Erythroblast (primary cell): ENCODE measurements around the gene NOP10.
"Not testable (repeated sequence)": the region's sequence is repeated elsewhere in the genome, so short reads cannot be mapped to it uniquely, and the experiment has no call there.

Experiments used
- DNase-seq, 2 experiments: peaks; one replicate each; lab custom pipeline; 2025; lab: John Stamatoyannopoulos, UW
- GATA1 ChIP-seq: IDR thresholded peaks from 2 replicates; pipeline ENCODE4 v1.6.1; 2011; ENCODE audit warnings: low read depth, mild to moderate bottlenecking, control low read depth, low read length, moderate library complexity
- POLR2A ChIP-seq: IDR thresholded peaks from 2 replicates; pipeline ENCODE4 v1.6.1; 2011; ENCODE audit warnings: mild to moderate bottlenecking, low read length

Gene NOP10

DNA sequence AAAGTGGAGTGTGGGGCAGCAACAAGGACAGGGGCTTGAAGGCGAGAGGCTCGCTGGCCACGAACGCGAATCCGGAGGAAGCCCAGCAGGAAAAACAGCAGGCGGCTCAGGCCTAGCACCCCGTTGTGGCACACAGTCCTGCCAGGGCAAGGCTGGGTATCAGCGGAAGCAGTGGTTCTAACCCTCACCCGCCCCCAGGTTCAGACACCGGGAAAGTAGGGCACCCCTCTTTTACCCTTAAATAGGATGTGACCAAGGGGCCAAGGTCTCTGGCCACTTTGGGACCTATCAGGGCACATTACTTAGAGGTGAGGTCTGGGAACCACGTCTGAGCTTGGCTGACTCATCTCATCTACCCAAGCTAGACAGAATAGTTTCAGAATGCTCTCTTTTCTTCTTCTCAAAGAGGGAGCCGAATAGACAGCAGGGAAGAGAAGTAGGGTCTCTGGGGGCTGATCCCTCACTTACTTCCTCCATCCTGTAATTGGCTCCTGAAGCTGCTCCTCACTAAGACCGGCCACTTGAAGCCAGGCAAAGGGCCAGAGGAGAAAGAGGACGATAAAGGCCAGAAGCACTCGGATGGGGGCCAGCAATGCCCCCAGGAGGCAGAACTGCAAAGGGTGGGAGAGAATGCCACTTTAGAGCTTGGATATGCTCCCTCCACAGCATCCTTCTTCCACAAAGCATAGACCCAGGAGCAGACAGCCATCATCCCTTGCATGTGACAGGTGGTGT is 22.3 kb upstream of the NOP10 start:
- no peak for DNase-seq
- TF ChIP-seq POLR2A (no peak), GATA1 (no peak)

GRCh38 chr15:34364041-34364440 is 21.1 kb upstream of the NOP10 start:
- no peak for DNase-seq
- no peak for TF ChIP-seq GATA1
- no peak for TF ChIP-seq POLR2A

GRCh38 chr15:34362047-34362773 is 19.3 kb upstream of the NOP10 start:
- TF ChIP-seq POLR2A = no peak
- TF ChIP-seq GATA1 = no peak
- DNase-seq = no peak

DNA sequence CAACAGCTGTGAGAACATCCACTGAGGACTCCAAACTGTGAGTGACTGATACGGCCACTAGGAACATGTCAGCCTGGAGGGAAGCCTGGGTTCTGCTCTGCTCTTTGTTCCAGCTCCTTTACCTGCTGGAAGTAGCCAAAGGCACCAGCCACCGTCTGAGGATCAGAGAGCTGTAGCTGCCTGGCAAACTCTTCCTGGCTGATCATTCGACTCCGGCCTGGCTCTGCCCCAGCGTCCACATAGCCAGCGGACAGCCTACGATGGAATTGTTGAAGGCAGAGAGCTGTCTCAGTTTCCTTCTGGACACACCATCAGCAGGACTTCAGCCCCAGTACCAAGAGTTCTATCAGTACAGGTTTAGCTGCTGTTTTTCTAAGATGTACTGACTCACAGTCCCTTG is 18.3 kb upstream of the NOP10 start:
- no peak for DNase-seq

GRCh38 chr15:34360298-34360697 is 17.4 kb upstream of the NOP10 start:
- DNase-seq = no peak
- no peak for TF ChIP-seq POLR2A
- TF ChIP-seq GATA1 = no peak

More for the DNA sequence above, 18.3 kb upstream of the NOP10 start:
- TF ChIP-seq POLR2A (no peak), GATA1 (no peak)

GRCh38 chr15:34359416-34359815 is 16.5 kb upstream of the NOP10 start:
- DNase-seq = no peak
- TF ChIP-seq GATA1 (no peak), POLR2A (no peak)

DNA sequence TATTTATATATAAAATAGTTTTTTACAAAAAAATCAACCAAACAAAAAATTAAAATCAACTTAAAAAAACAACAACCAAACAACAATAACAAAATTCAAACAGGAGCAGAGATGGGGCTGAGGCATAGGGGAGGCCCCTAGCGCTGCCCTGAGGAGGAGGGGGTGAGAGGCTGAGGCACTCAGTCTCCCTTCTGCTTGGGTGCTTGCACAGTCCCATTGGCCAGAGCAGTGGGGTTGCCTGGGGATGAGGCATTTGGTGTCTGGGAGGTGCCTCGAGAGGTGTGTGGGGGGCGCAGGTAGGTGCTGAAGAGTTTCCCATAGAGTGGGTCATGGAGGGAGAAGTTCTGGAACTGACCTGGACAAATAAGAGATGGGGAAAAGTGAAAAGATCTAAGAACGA is 16.0 kb upstream of the NOP10 start:
- TF ChIP-seq GATA1 (no peak), POLR2A (no peak)
- no peak for DNase-seq

- DNase-seq = peak; percentile 9 to 16
Observed at GRCh38 chr15:34358367-34358766, 15.4 kb upstream of the NOP10 start.

GRCh38 chr15:34357653-34358052 is 14.7 kb upstream of the NOP10 start:
- TF ChIP-seq GATA1 = no peak
- no peak for TF ChIP-seq POLR2A
- no peak for DNase-seq

More at GRCh38 chr15:34358367-34358766, 15.4 kb upstream of the NOP10 start:
- TF ChIP-seq POLR2A = no peak
- TF ChIP-seq GATA1 = no peak

DNA sequence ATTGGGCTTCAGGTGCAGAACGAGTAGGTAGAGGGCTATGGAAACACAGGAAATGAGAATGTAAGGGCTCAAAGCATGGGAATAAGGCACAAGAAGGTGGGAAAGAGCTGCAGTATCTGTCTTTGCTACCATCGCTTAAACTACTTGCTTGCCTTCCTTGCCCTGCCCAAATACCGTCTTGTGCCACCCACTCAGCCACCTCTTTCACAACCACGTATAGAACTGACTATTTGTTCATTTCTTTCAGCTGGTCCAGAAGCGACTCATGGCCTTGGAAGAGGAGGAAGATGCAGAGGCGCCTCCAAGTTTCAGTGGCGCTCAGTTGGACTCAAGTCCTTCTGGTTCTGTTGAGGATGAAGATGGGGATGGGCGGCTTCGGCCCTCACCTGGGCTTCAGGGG is 12.3 kb upstream of the NOP10 start:
- no peak for DNase-seq
- no peak for TF ChIP-seq GATA1

DNA sequence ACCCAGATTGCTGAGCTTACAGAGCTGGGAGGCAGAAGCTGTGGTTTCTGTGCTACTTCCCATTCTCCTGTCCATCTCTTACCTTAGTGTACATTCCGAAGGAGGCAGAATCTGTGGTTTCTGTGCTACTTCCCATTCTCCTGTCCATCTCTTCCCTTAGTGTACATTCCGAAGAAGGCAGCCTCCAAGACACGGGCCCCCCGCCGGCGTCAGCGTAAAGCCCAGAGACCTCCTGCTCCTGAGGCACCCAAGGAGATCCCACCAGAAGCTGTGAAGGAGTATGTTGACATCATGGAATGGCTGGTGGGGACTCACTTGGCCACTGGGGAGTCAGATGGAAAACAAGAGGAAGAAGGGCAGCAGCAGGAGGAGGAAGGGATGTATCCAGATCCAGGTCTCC is 11.3 kb upstream of the NOP10 start:
- no peak for DNase-seq
- no peak for TF ChIP-seq POLR2A

GRCh38 chr15:34353627-34354026 is 10.7 kb upstream of the NOP10 start:
- no peak for DNase-seq
- no peak for TF ChIP-seq GATA1
- no peak for TF ChIP-seq POLR2A

GRCh38 chr15:34352996-34353395 is 10.1 kb upstream of the NOP10 start:
- not testable (repeated sequence) for DNase-seq

DNA sequence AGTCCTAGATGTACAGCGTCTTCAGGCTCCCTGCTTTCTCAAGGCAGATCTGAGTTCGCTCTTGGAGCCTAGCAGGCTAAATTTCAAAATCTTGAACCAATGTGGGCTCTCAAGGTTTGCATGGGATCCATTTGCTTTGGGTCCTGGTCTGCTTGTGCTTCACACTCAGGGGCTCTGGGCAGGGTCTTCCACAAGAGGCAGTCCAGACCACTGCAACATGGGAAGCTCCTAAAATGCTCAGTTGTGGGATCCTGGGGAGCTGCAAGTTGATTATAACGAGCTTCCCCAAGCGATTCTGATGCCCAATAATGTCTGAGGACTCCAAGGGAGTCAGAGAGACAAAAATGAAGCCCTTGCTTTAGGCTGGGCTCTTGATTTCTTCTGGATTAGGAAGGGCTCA is 6.8 kb upstream of the NOP10 start:
- no peak for DNase-seq
- TF ChIP-seq GATA1 (no peak), POLR2A (no peak)
